H9 (cell line): ENCODE data around the gene GPHN. TPM values are rescaled to one million over a fixed set of nuclear protein-coding genes. Genes with fewer than 3 reads are reported as not detected.

Source experiments
- DNase-seq: peaks from one replicate; pipeline ENCODE4 v3.0.0-alpha.2; 2017
- H2AFZ ChIP-seq: one replicate; pipeline ENCODE4 v1.6.1; 2013; ENCODE audit warnings: mild to moderate bottlenecking, low read length, control low read depth, moderate library complexity
- H2AK5ac ChIP-seq: 2 replicates; pipeline ENCODE4 v1.6.1; 2013; ENCODE audit warnings: low read length, control low read depth, mixed read lengths; ENCODE audit not compliant: insufficient read length
- H2BK120ac ChIP-seq: one replicate; pipeline ENCODE4 v1.6.1; 2013; ENCODE audit warnings: low read depth, mild to moderate bottlenecking, low read length, control low read depth, inconsistent platforms; ENCODE audit not compliant: poor library complexity, severe bottlenecking
- H2BK12ac ChIP-seq: 2 replicates; pipeline ENCODE4 v1.6.1; 2013; ENCODE audit warnings: low read length, control low read depth, mixed read lengths, low read depth; ENCODE audit not compliant: insufficient read length
- H2BK15ac ChIP-seq: 2 replicates; pipeline ENCODE4 v1.6.1; 2013; ENCODE audit warnings: low read depth, low read length, control low read depth
- H2BK20ac ChIP-seq: one replicate; pipeline ENCODE4 v1.6.1; 2013; ENCODE audit warnings: low read depth, mild to moderate bottlenecking, low read length, control low read depth, inconsistent platforms; ENCODE audit not compliant: poor library complexity, severe bottlenecking
- H2BK5ac ChIP-seq: 2 replicates; pipeline ENCODE4 v1.6.1; 2013; ENCODE audit warnings: low read length, control low read depth, mixed read lengths; ENCODE audit not compliant: insufficient read length
- H3K14ac ChIP-seq: 2 replicates; pipeline ENCODE4 v1.6.1; 2013; ENCODE audit warnings: low read length, control low read depth; ENCODE audit not compliant: insufficient read depth
- H3K18ac ChIP-seq: 2 replicates; pipeline ENCODE4 v1.6.1; 2013; ENCODE audit warnings: low read depth, mild to moderate bottlenecking, mixed read lengths, low read length, control low read depth; ENCODE audit not compliant: insufficient read length
- H3K23ac ChIP-seq: 2 replicates; pipeline ENCODE4 v1.6.1; 2013; ENCODE audit warnings: low read length, control low read depth, mixed read lengths, low read depth; ENCODE audit not compliant: insufficient read length
- H3K23me2 ChIP-seq: 2 replicates; pipeline ENCODE4 v1.6.1; 2013; ENCODE audit warnings: low read depth, mild to moderate bottlenecking, mixed read lengths, low read length, control low read depth; ENCODE audit not compliant: insufficient read length, poor library complexity, severe bottlenecking
- H3K27ac ChIP-seq: 2 replicates; pipeline ENCODE4 v1.5.1; 2013; ENCODE audit warnings: low read length, control low read depth, mixed read lengths, low read depth; ENCODE audit not compliant: insufficient read length
- H3K27me3 ChIP-seq: 2 replicates; pipeline ENCODE4 v1.6.1; 2013; ENCODE audit warnings: low read length, control low read depth, inconsistent platforms; ENCODE audit not compliant: insufficient read depth
- H3K4ac ChIP-seq: 2 replicates; pipeline ENCODE4 v1.6.1; 2013; ENCODE audit warnings: low read depth, mild to moderate bottlenecking, control low read depth, inconsistent platforms, low read length, moderate library complexity
- H3K4me1 ChIP-seq: 2 replicates; pipeline ENCODE4 v1.6.1; 2013; ENCODE audit warnings: low read length, control low read depth, inconsistent platforms; ENCODE audit not compliant: insufficient read depth
- H3K4me2 ChIP-seq: 2 replicates; pipeline ENCODE4 v1.6.1; 2013; ENCODE audit warnings: low read length, control low read depth, mixed read lengths; ENCODE audit not compliant: insufficient read length, insufficient read depth
- H3K56ac ChIP-seq: 2 replicates; pipeline ENCODE4 v1.6.1; 2013; ENCODE audit warnings: low read depth, mild to moderate bottlenecking, mixed read lengths, low read length, control low read depth; ENCODE audit not compliant: insufficient read length
- H3K79me1 ChIP-seq: 2 replicates; pipeline ENCODE4 v1.6.1; 2013; ENCODE audit warnings: low read depth, mild to moderate bottlenecking, moderate library complexity, low read length, control low read depth, inconsistent platforms; ENCODE audit not compliant: insufficient read depth, poor library complexity, severe bottlenecking
- H3K79me2 ChIP-seq: 2 replicates; pipeline ENCODE4 v1.6.1; 2013; ENCODE audit warnings: low read length, control low read depth, inconsistent platforms; ENCODE audit not compliant: insufficient read depth
- H3K9ac ChIP-seq: 2 replicates; pipeline ENCODE4 v1.6.1; 2013; ENCODE audit warnings: low read length, control low read depth, mixed read lengths; ENCODE audit not compliant: insufficient read length; ENCODE audit errors: extremely low read depth
- H3K9me3 ChIP-seq: one replicate; pipeline ENCODE4 v1.6.1; 2013; ENCODE audit warnings: low read depth, low read length, inconsistent platforms; ENCODE audit not compliant: control insufficient read depth
- H3T11ph ChIP-seq: one replicate; pipeline ENCODE4 v1.6.1; 2013; ENCODE audit warnings: mild to moderate bottlenecking, low read length, control low read depth, inconsistent platforms
- H4K20me1 ChIP-seq: one replicate; pipeline ENCODE4 v1.6.1; 2013; ENCODE audit not compliant: control insufficient read depth, insufficient read length, insufficient read depth
- H4K5ac ChIP-seq: 2 replicates; pipeline ENCODE4 v1.6.1; 2013; ENCODE audit warnings: low read depth, mild to moderate bottlenecking, mixed read lengths, low read length, control low read depth; ENCODE audit not compliant: insufficient read length
- H4K8ac ChIP-seq: replicated peaks from 2 replicates; pipeline ENCODE4 v1.6.1; 2013; ENCODE audit warnings: low read length, control low read depth, mixed read lengths, low read depth; ENCODE audit not compliant: insufficient read length
- H4K91ac ChIP-seq: 2 replicates; pipeline ENCODE4 v1.6.1; 2013; ENCODE audit warnings: low read depth, mild to moderate bottlenecking, moderate library complexity, mixed read lengths, low read length, control low read depth; ENCODE audit not compliant: insufficient read length
- H3K27ac Mint-ChIP-seq, 3 experiments: 2 replicates in 2 of 3; 3 replicates in 1 of 3; pipeline ENCODE4 v1.8.0; 2020 to 2021; ENCODE audit warnings: mixed read lengths in 3 of 3, mild to moderate bottlenecking in 1 of 3, moderate library complexity in 1 of 3
- H3K27me3 Mint-ChIP-seq: 2 replicates; pipeline ENCODE4 v1.8.0; 2021; ENCODE audit warnings: low read depth, mild to moderate bottlenecking, moderate library complexity, mixed read lengths
- H3K36me3 Mint-ChIP-seq, 3 experiments: 2 replicates in 2 of 3; 3 replicates in 1 of 3; pipeline ENCODE4 v1.8.0; 2020 to 2021; ENCODE audit warnings: low read depth in 3 of 3, mixed read lengths in 3 of 3; ENCODE audit not compliant: insufficient read depth in 1 of 3
- H3K4me1 Mint-ChIP-seq, 2 experiments: 2 replicates each; pipeline ENCODE4 v1.8.0; 2020; ENCODE audit warnings: mixed read lengths in 2 of 2
- H3K4me3 Mint-ChIP-seq, 2 experiments: 2 replicates in 1 of 2; 3 replicates in 1 of 2; pipeline ENCODE4 v1.8.0; 2020 to 2021; ENCODE audit warnings: mild to moderate bottlenecking in 2 of 2, mixed read lengths in 2 of 2, moderate library complexity in 1 of 2
- H3K9me3 Mint-ChIP-seq, 2 experiments: 2 replicates in 1 of 2; 3 replicates in 1 of 2; pipeline ENCODE4 v1.8.0; 2020; ENCODE audit warnings: mild to moderate bottlenecking in 2 of 2, mixed read lengths in 2 of 2, moderate library complexity in 1 of 2
- WGBS: extraction: QIAGEN DNeasy Blood & Tissue Kit; methylation state at CpG from one replicate; pipeline ENCODE4 v1.1.7; 2013; ENCODE audit warnings: missing lambda C conversion rate, low lambda C conversion rate, mixed read lengths; ENCODE audit not compliant: insufficient read length; ENCODE audit errors: extremely low coverage; 5-methylcytosine and 5-hydroxymethylcytosine counted together
- total RNA-seq: library from RNA; stranded (reverse); gene quantifications from 2 replicates; pipeline ENCODE4 v1.2.1, GENCODE V29; 2021
- TF ChIP-seq, protein P1 (sequence below): fragments of 200-600 bp; sonication (generic); conservative IDR thresholded peaks from 3 replicates; pipeline ENCODE4 v1.8.0; 2021; ENCODE audit warnings: antibody characterized with exemption, mild to moderate bottlenecking

GPHN gene
- total RNA-seq, 1 experiment from 2014 or later, result 16.1 TPM

DNA sequence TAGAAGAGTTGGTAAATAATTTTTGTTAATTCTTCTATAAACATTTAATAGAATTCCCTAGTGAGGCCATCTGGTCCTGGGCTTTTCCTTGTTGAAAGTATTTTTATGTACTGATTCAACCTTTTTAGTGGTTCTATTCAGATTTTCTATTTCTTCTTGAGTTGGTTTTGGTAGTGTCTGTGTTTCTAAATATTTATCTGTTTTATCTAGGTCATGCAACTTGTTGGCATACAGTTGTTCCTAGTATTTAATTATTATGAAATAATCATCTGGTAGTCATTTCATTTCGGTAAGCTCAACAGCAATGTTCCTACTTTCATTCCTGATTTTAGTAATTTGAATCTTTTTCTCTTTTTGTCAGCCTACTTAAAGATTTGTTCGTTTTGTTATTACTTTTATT lies 447.2 kb downstream of the GPHN start:
- no peak overlapping the region for H3K18ac ChIP-seq
- H3K4me2 ChIP-seq, result no peak overlapping the region
- H2BK12ac ChIP-seq, result no peak overlapping the region
- DNase-seq, result no peak
- H3K9me3 Mint-ChIP-seq, result peaks cover 22 to 25% of the 10 kb centered on the region in 2 experiments
- H3K27me3 Mint-ChIP-seq, result no peaks in the 10 kb centered on the region
- no peaks in the 10 kb centered on the region for H4K20me1 ChIP-seq
- no CpG with 5 or more reads among the region's 2 CpGs for WGBS
- peaks cover 20 to 21% (median 21%) of the 10 kb centered on the region in 3 experiments for H3K36me3 Mint-ChIP-seq
- no peak overlapping the region for H4K8ac ChIP-seq
- H2AK5ac ChIP-seq, result no peak overlapping the region
- no peaks in the 10 kb centered on the region for H3K27me3 ChIP-seq
- H3K23ac ChIP-seq, result no peak overlapping the region
- H3T11ph ChIP-seq, result no peak overlapping the region
- H2BK15ac ChIP-seq, result no peak overlapping the region
- H2AFZ ChIP-seq, result no peak overlapping the region
- H3K4ac ChIP-seq, result no peak overlapping the region
- no peak overlapping the region for H3K27ac Mint-ChIP-seq
- H3K9me3 ChIP-seq, result no peaks in the 10 kb centered on the region
- no peak overlapping the region for H2BK5ac ChIP-seq
- no peak overlapping the region for H2BK20ac ChIP-seq
- no peaks in the 10 kb centered on the region for H3K79me2 ChIP-seq
- no peak overlapping the region for H3K14ac ChIP-seq
- no peak overlapping the region for H3K56ac ChIP-seq
- no peaks in the 10 kb centered on the region for H3K4me1 Mint-ChIP-seq
- TF ChIP-seq, protein P1, sequence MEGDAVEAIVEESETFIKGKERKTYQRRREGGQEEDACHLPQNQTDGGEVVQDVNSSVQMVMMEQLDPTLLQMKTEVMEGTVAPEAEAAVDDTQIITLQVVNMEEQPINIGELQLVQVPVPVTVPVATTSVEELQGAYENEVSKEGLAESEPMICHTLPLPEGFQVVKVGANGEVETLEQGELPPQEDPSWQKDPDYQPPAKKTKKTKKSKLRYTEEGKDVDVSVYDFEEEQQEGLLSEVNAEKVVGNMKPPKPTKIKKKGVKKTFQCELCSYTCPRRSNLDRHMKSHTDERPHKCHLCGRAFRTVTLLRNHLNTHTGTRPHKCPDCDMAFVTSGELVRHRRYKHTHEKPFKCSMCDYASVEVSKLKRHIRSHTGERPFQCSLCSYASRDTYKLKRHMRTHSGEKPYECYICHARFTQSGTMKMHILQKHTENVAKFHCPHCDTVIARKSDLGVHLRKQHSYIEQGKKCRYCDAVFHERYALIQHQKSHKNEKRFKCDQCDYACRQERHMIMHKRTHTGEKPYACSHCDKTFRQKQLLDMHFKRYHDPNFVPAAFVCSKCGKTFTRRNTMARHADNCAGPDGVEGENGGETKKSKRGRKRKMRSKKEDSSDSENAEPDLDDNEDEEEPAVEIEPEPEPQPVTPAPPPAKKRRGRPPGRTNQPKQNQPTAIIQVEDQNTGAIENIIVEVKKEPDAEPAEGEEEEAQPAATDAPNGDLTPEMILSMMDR, result no peak
- H2BK120ac ChIP-seq, result no peak overlapping the region
- no peak overlapping the region for H3K4me3 Mint-ChIP-seq
- no peaks in the 10 kb centered on the region for H3K23me2 ChIP-seq
- H3K27ac ChIP-seq, result no peak overlapping the region
- H3K9ac ChIP-seq, result no peak overlapping the region
- H4K5ac ChIP-seq, result no peak overlapping the region
- H4K91ac ChIP-seq, result no peak overlapping the region
- H3K4me1 ChIP-seq, result no peaks in the 10 kb centered on the region
- no peaks in the 10 kb centered on the region for H3K79me1 ChIP-seq
